ENCODE data around the gene R3HDM2. TPM values are rescaled to one million over a fixed set of nuclear protein-coding genes. Genes with fewer than 3 reads are reported as not detected.

R3HDM2 gene
- total RNA-seq, 1 donor from 2014 or later: 48.9 TPM

GRCh38 chr12:57470286-57470969, 39.6 kb upstream of the R3HDM2 start:
- ATAC-seq (ENCODE audit: poor library complexity): no peak

GRCh38 chr12:57469296-57470164, 38.7 kb upstream of the R3HDM2 start:
- ATAC-seq (ENCODE audit: poor library complexity) (no peak), DNase-seq (no peak)
- intact Hi-C loops (cut with DNase I): loop anchor here (10.0 kb wide), 1 partner anchor 155 kb away; no protein-coding TSS in a partner anchor

More at GRCh38 chr12:57470286-57470969, 39.6 kb upstream of the R3HDM2 start:
- intact Hi-C loops (cut with DNase I): loop anchor here (10.0 kb wide), 1 partner anchor 154 kb away; no protein-coding TSS in a partner anchor
- DNase-seq: no peak

GRCh38 chr12:57467915-57468314, 37.1 kb upstream of the R3HDM2 start:
- ATAC-seq (ENCODE audit: poor library complexity) (no peak), DNase-seq (no peak)
- intact Hi-C loops (cut with DNase I): no loop called here

- no peak for ATAC-seq (ENCODE audit: poor library complexity)
- no peak for DNase-seq
- intact Hi-C loops (cut with DNase I): no loop called here
Observed at GRCh38 chr12:57467212-57467874, 36.5 kb upstream of the R3HDM2 start.

GRCh38 chr12:57465747-57466505, 35.1 kb upstream of the R3HDM2 start:
- ATAC-seq (ENCODE audit: poor library complexity) (no peak), DNase-seq (no peak)
- intact Hi-C loops (cut with DNase I): no loop called here

GRCh38 chr12:57465030-57465746, 34.3 kb upstream of the R3HDM2 start:
- no peak for DNase-seq
- ATAC-seq (ENCODE audit: poor library complexity): no peak
- intact Hi-C loops (cut with DNase I): no loop called here

- DNase-seq (no peak), ATAC-seq (ENCODE audit: poor library complexity) (no peak)
- intact Hi-C loops (cut with DNase I): no loop called here
Observed at GRCh38 chr12:57464569-57464968, 33.7 kb upstream of the R3HDM2 start.

GRCh38 chr12:57462912-57463253, 32.0 kb upstream of the R3HDM2 start:
- no peak for ATAC-seq (ENCODE audit: poor library complexity)
- intact Hi-C loops (cut with DNase I): no loop called here
- DNase-seq: no peak

GRCh38 chr12:57462251-57462911, 31.5 kb upstream of the R3HDM2 start:
- intact Hi-C loops (cut with DNase I): no loop called here
- DNase-seq (peak; percentile 87), ATAC-seq (ENCODE audit: poor library complexity) (peak; percentile 78)

GRCh38 chr12:57461917-57462250, 31.0 kb upstream of the R3HDM2 start:
- intact Hi-C loops (cut with DNase I): no loop called here
- no peak for ATAC-seq (ENCODE audit: poor library complexity)

GRCh38 chr12:57461276-57461916, 30.6 kb upstream of the R3HDM2 start:
- ATAC-seq (ENCODE audit: poor library complexity) (peak; percentile 50), DNase-seq (peak; percentile 77)
- intact Hi-C loops (cut with DNase I): no loop called here

More at GRCh38 chr12:57461917-57462250, 31.0 kb upstream of the R3HDM2 start:
- DNase-seq: no peak

GRCh38 chr12:57460841-57461275, 30.0 kb upstream of the R3HDM2 start:
- DNase-seq (no peak), ATAC-seq (ENCODE audit: poor library complexity) (no peak)
- intact Hi-C loops (cut with DNase I): no loop called here

GRCh38 chr12:57460468-57460784, 29.6 kb upstream of the R3HDM2 start:
- ATAC-seq (ENCODE audit: poor library complexity): no peak
- intact Hi-C loops (cut with DNase I): no loop called here
- DNase-seq: no peak

GRCh38 chr12:57459750-57460467, 29.1 kb upstream of the R3HDM2 start, which contains the start of gene GLI1:
Gene GLI1 (plus strand): TSS chr12:57459785. CDS start chr12:57463692, 3,907 bp downstream.
- intact Hi-C loops (cut with DNase I): no loop called here
- no peak for DNase-seq
- peak; percentile 66 for ATAC-seq (ENCODE audit: poor library complexity)

- intact Hi-C loops (cut with DNase I): no loop called here
Observed at GRCh38 chr12:57459055-57459749, 28.4 kb upstream of the R3HDM2 start.

GRCh38 chr12:57458665-57459054, 27.8 kb upstream of the R3HDM2 start:
- intact Hi-C loops (cut with DNase I): no loop called here
- no peak for DNase-seq
- ATAC-seq (ENCODE audit: poor library complexity): no peak

More at GRCh38 chr12:57459055-57459749, 28.4 kb upstream of the R3HDM2 start:
- DNase-seq (peak; percentile 97), ATAC-seq (ENCODE audit: poor library complexity) (peak; percentile 86)
